ENCODE results near the gene ACYP2.

The ACYP2 gene

GRCh38 chr2:54139210-54139609 lies 23.8 kb downstream of the ACYP2 start:
- Histone ChIP-seq H3K27ac (no peak overlapping the region), H3K4me3 (no peak overlapping the region)

- H3K4me3 ChIP-seq = no peak overlapping the region
Observed at GRCh38 chr2:54143780-54144179, 28.4 kb downstream of the ACYP2 start.

DNA sequence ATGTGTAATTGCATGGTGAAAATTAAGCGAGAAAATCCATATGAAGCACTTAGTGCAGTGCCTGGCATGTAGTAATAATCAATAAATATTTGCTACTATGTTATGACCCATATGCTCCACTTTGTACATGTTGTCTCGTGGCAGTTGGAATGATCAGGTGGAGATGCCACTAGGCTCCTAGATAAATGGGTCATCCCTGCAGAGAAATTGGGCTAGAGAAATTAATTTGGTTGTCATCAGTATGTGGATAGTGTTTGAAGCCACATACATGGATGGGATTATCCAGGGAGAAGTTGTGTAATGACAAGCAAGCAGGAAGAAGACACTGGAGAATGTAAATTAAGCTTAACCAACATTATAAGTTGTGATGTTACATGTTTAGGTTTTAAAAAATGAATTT lies 33.0 kb downstream of the ACYP2 start:
- Histone ChIP-seq H3K4me3 (no peak overlapping the region), H3K27ac (no peak overlapping the region)

More at GRCh38 chr2:54143780-54144179, 28.4 kb downstream of the ACYP2 start:
- no peak overlapping the region for H3K27ac ChIP-seq

DNA sequence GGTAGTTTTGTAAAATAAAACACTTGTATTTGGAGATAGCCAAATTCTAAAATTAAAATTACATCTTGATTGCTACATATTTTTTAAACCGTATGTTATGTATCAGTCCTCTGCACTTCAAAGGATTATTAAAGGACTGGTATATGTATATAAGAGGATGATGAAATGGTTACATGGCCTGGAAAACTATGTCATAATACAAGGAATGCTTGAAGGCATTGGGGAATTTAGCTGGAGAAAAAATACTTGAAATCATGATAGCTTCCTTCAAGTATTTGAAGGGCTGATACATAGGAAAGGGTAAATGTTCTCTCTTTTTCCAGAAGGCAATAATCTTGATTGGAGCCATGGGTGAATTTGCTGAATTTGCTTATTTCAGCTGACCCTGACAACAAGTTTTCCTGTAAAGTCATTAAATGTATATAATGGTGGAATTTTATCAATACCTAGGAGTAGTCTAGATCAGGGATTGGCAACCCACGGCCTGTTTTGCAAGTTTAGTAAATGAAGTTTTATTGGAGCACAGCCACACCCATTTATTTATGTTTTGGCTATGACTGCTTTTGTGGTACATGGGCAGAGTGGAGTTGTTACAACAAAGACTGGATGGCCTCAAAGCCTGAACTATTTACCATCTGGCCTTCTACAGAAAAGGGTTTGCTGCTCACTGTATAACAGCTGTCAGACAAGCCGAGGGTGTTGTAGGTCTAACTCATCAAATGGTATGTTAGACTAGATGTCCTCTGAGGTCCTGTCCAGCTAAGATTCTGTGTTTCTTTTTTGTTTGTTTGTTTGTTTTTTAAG lies 34.4 kb downstream of the ACYP2 start:
- H3K4me3 ChIP-seq = no peak overlapping the region
- H3K27ac ChIP-seq = no peak overlapping the region

- Histone ChIP-seq H3K4me3 (no peak overlapping the region), H3K27ac (no peak overlapping the region)
Observed at GRCh38 chr2:54158311-54158710, 42.9 kb downstream of the ACYP2 start.

- H3K27ac ChIP-seq = no peak overlapping the region
Observed at GRCh38 chr2:54161660-54162424, 46.4 kb downstream of the ACYP2 start.

DNA sequence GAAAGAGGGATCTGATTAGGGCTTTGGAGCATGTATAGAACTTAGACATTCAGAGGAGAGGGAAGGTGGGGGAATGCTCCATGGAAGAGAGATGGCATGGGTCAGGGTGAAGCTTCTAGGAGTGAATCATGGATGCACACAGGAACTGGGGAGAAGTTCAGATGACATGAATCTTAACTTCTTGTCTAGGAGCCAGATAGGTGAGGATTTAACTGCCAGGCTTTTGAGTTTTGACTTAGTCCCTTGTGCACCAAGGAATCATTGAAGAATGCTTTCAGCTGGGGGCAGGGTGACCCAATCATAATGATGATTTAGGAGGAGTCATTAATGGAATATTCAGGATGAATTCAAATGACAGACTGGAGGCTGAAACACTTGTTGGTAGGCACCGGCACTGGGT lies 48.7 kb downstream of the ACYP2 start:
- Histone ChIP-seq H3K27ac (no peak overlapping the region), H3K4me3 (no peak overlapping the region)

More at GRCh38 chr2:54161660-54162424, 46.4 kb downstream of the ACYP2 start:
- H3K4me3 ChIP-seq = no peak overlapping the region

- Histone ChIP-seq H3K4me3 (no peak overlapping the region), H3K27ac (no peak overlapping the region)
Observed at GRCh38 chr2:54166121-54166773, 50.8 kb downstream of the ACYP2 start.

DNA sequence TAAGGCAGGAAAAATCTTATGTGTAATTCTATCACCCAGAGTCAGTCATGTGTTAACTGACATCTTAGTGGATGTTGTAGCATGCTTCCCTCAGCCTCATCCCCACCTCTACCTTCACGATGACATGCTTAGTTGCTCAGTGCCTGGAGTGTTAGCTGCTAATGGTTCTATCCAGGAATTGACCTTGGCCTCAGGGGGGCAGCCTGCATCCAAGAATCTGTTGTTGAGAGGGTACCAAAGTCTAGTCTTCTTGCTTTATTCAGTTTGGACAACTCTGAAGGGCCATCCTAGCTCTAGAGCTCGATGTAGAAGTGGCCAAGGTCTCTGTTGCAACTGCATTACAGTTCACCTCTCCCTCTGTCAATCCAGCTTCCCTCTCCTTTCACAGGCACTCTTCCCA lies 61.2 kb downstream of the ACYP2 start:
- H3K4me3 ChIP-seq = no peak overlapping the region
- no peak overlapping the region for H3K27ac ChIP-seq

DNA sequence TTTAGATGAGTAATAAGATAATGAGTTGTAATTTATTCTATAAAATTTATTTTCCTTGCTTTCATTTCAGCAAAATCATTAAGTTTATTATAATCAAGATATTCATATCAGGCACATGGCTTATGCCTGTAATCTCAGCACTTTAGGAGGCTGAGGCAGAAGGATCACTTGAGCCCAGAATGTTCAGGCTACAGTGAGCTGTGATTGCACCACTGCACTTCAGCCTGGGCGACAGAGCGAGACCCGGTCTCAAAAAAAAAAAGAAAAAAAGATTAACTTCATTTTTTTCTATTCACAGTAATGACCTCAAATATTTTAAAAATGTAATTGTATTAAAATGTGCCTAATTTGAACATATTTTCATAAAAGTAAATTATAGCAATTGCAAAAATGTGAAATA lies 67.9 kb downstream of the ACYP2 start:
- Histone ChIP-seq H3K4me3 (no peak overlapping the region), H3K27ac (no peak overlapping the region)

GRCh38 chr2:54183972-54184371 lies 68.6 kb downstream of the ACYP2 start:
- no peak overlapping the region for H3K27ac ChIP-seq
- H3K4me3 ChIP-seq = no peak overlapping the region

GRCh38 chr2:54185105-54185504 lies 69.7 kb downstream of the ACYP2 start:
- H3K27ac ChIP-seq = no peak overlapping the region
- H3K4me3 ChIP-seq = no peak overlapping the region

GRCh38 chr2:54187331-54187730 lies 71.9 kb downstream of the ACYP2 start:
- no peak overlapping the region for H3K27ac ChIP-seq
- H3K4me3 ChIP-seq = no peak overlapping the region

GRCh38 chr2:54189539-54189938 lies 74.1 kb downstream of the ACYP2 start:
- Histone ChIP-seq H3K4me3 (no peak overlapping the region), H3K27ac (no peak overlapping the region)

GRCh38 chr2:54191361-54192135 lies 76.1 kb downstream of the ACYP2 start:
- Histone ChIP-seq H3K4me3 (no peak overlapping the region), H3K27ac (no peak overlapping the region)

DNA sequence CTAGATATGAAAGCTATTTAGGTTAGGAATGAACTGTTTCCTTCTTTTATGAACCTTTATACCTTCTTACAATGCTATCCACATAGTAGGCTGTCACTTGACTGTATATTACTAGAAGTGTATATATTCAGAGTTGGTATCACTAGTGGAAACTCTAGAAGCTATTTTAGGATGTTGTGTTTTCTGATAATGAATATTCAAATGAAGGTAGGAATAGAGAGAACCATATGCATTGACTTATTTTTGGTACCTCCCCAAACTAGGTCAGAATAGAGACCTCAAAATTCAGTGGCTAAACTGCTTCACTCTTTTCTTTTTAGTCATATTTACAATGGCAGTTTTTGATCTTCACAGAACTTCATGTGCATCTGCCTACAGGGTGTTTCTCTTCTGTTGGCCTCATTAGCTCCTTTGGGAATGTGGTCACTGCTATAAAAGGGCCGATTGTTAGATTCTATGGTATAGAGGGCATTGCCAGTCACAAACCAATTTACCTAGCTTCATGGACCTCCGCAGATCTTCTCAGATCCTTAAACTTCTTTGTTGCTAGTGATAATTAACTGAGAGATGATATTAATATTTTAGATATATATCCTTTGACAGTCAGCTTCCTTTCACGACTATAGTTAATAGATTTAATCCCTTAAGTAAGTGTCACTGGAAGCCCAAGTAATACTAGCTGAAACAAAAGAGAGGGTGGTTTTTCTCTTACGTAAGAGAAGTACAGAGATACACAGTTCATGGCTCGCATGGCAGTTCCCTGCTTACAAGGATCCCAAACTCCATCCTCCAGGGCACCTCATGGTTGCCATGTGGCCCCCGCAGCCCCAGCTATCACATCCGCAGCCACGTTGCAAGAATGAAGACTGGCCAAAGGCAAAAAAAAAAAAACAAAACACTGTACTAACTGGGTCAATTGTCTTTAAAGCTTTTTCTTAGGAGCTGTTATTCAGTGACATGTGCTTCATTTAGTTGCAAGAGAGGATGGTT lies 79.6 kb downstream of the ACYP2 start:
- Histone ChIP-seq H3K4me3 (no peak overlapping the region), H3K27ac (no peak overlapping the region)

- no peak overlapping the region for H3K27ac ChIP-seq
- no peak overlapping the region for H3K4me3 ChIP-seq
Observed at GRCh38 chr2:54196646-54197045, 81.2 kb downstream of the ACYP2 start.

GRCh38 chr2:54204476-54204875 lies 89.1 kb downstream of the ACYP2 start:
- Histone ChIP-seq H3K27ac (no peak overlapping the region), H3K4me3 (no peak overlapping the region)

- Histone ChIP-seq H3K4me3 (no peak overlapping the region), H3K27ac (no peak overlapping the region)
Observed at GRCh38 chr2:54206596-54206995, 91.2 kb downstream of the ACYP2 start.
